ENCODE measurements around the gene LSM4. TPM values are rescaled to one million over a fixed set of nuclear protein-coding genes. Genes with fewer than 3 reads are reported as not detected.

The LSM4 gene
- total RNA-seq, 2 donors from 2014 or later = 153 to 223 TPM

GRCh38 chr19:18289471-18290301 is 33.2 kb downstream of the LSM4 start:
- Mint-ChIP-seq H3K27me3 (no peaks in the 10 kb centered on the region), H3K9me3 (no peaks in the 10 kb centered on the region), H3K4me3 (peak overlapping the region; percentile 97), H3K27ac (peak overlapping the region; percentile 73 to 85), H3K36me3 (peaks cover 6% of the 10 kb centered on the region), H3K4me1 (ENCODE audit: low read depth in 2 of 2) (peaks cover 47 to 62% of the 10 kb centered on the region in 2 donors)
- ATAC-seq (no peak), DNase-seq (ENCODE audit: low spot score) (no peak)

GRCh38 chr19:18287836-18288772 is 34.8 kb downstream of the LSM4 start:
- Mint-ChIP-seq H3K9me3 (no peaks in the 10 kb centered on the region), H3K27ac (peak overlapping the region; percentile 73 to 85), H3K4me1 (ENCODE audit: low read depth in 2 of 2) (peaks cover 41 to 52% of the 10 kb centered on the region in 2 donors), H3K36me3 (peaks cover 3% of the 10 kb centered on the region), H3K27me3 (no peaks in the 10 kb centered on the region), H3K4me3 (no peak overlapping the region)
- no peak for DNase-seq (ENCODE audit: low spot score)
- no peak for ATAC-seq

GRCh38 chr19:18286973-18287635 is 35.8 kb downstream of the LSM4 start:
- ATAC-seq = no peak
- no peaks in the 10 kb centered on the region for H3K9me3 Mint-ChIP-seq
- no peaks in the 10 kb centered on the region for H3K27me3 Mint-ChIP-seq
- no peaks in the 10 kb centered on the region for H3K36me3 Mint-ChIP-seq
- peak overlapping the region; percentile 83 to 94 for H3K27ac Mint-ChIP-seq
- H3K4me3 Mint-ChIP-seq = no peak overlapping the region
- DNase-seq (ENCODE audit: low spot score) = no peak
- H3K4me1 Mint-ChIP-seq (ENCODE audit: low read depth in 2 of 2) = peaks cover 46 to 58% of the 10 kb centered on the region in 2 donors

GRCh38 chr19:18284712-18285360 is 38.0 kb downstream of the LSM4 start:
- Mint-ChIP-seq H3K27me3 (no peaks in the 10 kb centered on the region), H3K9me3 (no peaks in the 10 kb centered on the region), H3K27ac (peak overlapping the region; percentile 84 to 94), H3K4me1 (ENCODE audit: low read depth in 2 of 2) (peaks cover 35 to 40% of the 10 kb centered on the region in 2 donors), H3K36me3 (peaks cover 3% of the 10 kb centered on the region), H3K4me3 (peak overlapping the region; percentile 58)
- DNase-seq (ENCODE audit: low spot score) (no peak), ATAC-seq (no peak)

- Mint-ChIP-seq H3K4me3 (no peak overlapping the region), H3K27me3 (no peaks in the 10 kb centered on the region), H3K27ac (peak overlapping the region; percentile 94 to 98), H3K9me3 (no peaks in the 10 kb centered on the region), H3K4me1 (ENCODE audit: low read depth in 2 of 2) (peaks cover 43 to 46% of the 10 kb centered on the region in 2 donors), H3K36me3 (peaks cover 11% of the 10 kb centered on the region)
- DNase-seq (ENCODE audit: low spot score) (no peak), ATAC-seq (no peak)
These were observed 39.5 kb downstream of the LSM4 start for GRCh38 chr19:18283338-18283737.

GRCh38 chr19:18282788-18283141 is 40.1 kb downstream of the LSM4 start:
- H3K4me1 Mint-ChIP-seq (ENCODE audit: low read depth in 2 of 2) = peaks cover 43 to 46% of the 10 kb centered on the region in 2 donors
- H3K36me3 Mint-ChIP-seq = peaks cover 11% of the 10 kb centered on the region
- no peak for DNase-seq (ENCODE audit: low spot score)
- H3K27ac Mint-ChIP-seq = peak overlapping the region; percentile 94 to 98
- peak overlapping the region; percentile 91 for H3K4me3 Mint-ChIP-seq
- H3K27me3 Mint-ChIP-seq = no peaks in the 10 kb centered on the region
- no peak for ATAC-seq
- H3K9me3 Mint-ChIP-seq = no peaks in the 10 kb centered on the region

GRCh38 chr19:18282021-18282787 is 40.7 kb downstream of the LSM4 start:
- ATAC-seq = no peak
- Mint-ChIP-seq H3K9me3 (no peaks in the 10 kb centered on the region), H3K4me3 (peak overlapping the region; percentile 91), H3K27me3 (no peaks in the 10 kb centered on the region), H3K4me1 (ENCODE audit: low read depth in 2 of 2) (peaks cover 43 to 46% of the 10 kb centered on the region in 2 donors), H3K36me3 (peaks cover 11% of the 10 kb centered on the region), H3K27ac (peak overlapping the region; percentile 94 to 98)
- DNase-seq (ENCODE audit: low spot score) = no peak

GRCh38 chr19:18281082-18282020 is 41.5 kb downstream of the LSM4 start, which contains the start of gene JUND:
Gene JUND (minus strand): TSS chr19:18281622. CDS start chr19:18281484, 138 bp downstream.
- Mint-ChIP-seq H3K4me3 (peak within 1 kb of the TSS; percentile 91), H3K36me3 (peaks cover 11% of the 10 kb centered on the region), H3K27ac (peak within 1 kb of the TSS; percentile 94 to 98), H3K4me1 (ENCODE audit: low read depth in 2 of 2) (peaks cover 37 to 40% of the 10 kb centered on the region in 2 donors), H3K27me3 (no peaks in the 10 kb centered on the region), H3K9me3 (no peaks in the 10 kb centered on the region)
- ATAC-seq (peak; percentile 85 to 88), DNase-seq (ENCODE audit: low spot score) (peak; percentile 99)

- peak; percentile 22 to 26 for ATAC-seq
- Mint-ChIP-seq H3K4me1 (ENCODE audit: low read depth in 2 of 2) (peaks cover 36 to 38% of the 10 kb centered on the region in 2 donors), H3K27ac (peak overlapping the region; percentile 94 to 98), H3K4me3 (peak overlapping the region; percentile 94), H3K9me3 (no peaks in the 10 kb centered on the region), H3K27me3 (no peaks in the 10 kb centered on the region), H3K36me3 (peaks cover 11% of the 10 kb centered on the region)
- peak; percentile 86 for DNase-seq (ENCODE audit: low spot score)
These were observed 42.4 kb downstream of the LSM4 start for GRCh38 chr19:18280247-18281081.

- Mint-ChIP-seq H3K4me1 (ENCODE audit: low read depth in 2 of 2) (peaks cover 28 to 31% of the 10 kb centered on the region in 2 donors), H3K27me3 (no peaks in the 10 kb centered on the region), H3K9me3 (no peaks in the 10 kb centered on the region), H3K36me3 (peaks cover 11% of the 10 kb centered on the region), H3K27ac (peak overlapping the region; percentile 94 to 98), H3K4me3 (peak overlapping the region; percentile 94)
- ATAC-seq (peak; percentile 49 to 66), DNase-seq (ENCODE audit: low spot score) (peak; percentile 94)
These were observed 43.2 kb downstream of the LSM4 start for GRCh38 chr19:18279516-18280246.

GRCh38 chr19:18279266-18279515 is 43.7 kb downstream of the LSM4 start:
- Mint-ChIP-seq H3K36me3 (peaks cover 11% of the 10 kb centered on the region), H3K9me3 (no peaks in the 10 kb centered on the region), H3K4me1 (ENCODE audit: low read depth in 2 of 2) (peaks cover 24 to 26% of the 10 kb centered on the region in 2 donors), H3K4me3 (peak overlapping the region; percentile 94), H3K27me3 (no peaks in the 10 kb centered on the region), H3K27ac (peak overlapping the region; percentile 94 to 98)
- DNase-seq (ENCODE audit: low spot score) = no peak
- no peak for ATAC-seq
